Measurements from ENCODE around the gene R3HDM2. TPM values are rescaled to one million over a fixed set of nuclear protein-coding genes. Genes with fewer than 3 reads are reported as not detected.
"Not testable (repeated sequence)": the region's sequence is repeated elsewhere in the genome, so short reads cannot be mapped to it uniquely, and the experiment has no call there.

The R3HDM2 gene
- total RNA-seq, 2 donors from 2014 or later, result 49.7 to 51.8 TPM

GRCh38 chr12:57364156-57364555 is 66.7 kb downstream of the R3HDM2 start:
- intact Hi-C loops (cut with DNase I), result not testable (repeated sequence)

GRCh38 chr12:57360468-57360867 is 70.4 kb downstream of the R3HDM2 start:
- DNase-seq (ENCODE audit: low spot score), result no peak
- intact Hi-C loops (cut with DNase I), result no loop called here

More at GRCh38 chr12:57364156-57364555, 66.7 kb downstream of the R3HDM2 start:
- not testable (repeated sequence) for DNase-seq (ENCODE audit: low spot score)

- no peak for DNase-seq (ENCODE audit: low spot score)
- intact Hi-C loops (cut with DNase I), result loop anchor here in 1 of 2 donors (5.0 kb wide), 1 partner anchor 111 kb away; no protein-coding TSS in a partner anchor
These were observed 72.2 kb downstream of the R3HDM2 start for GRCh38 chr12:57358646-57359045.

GRCh38 chr12:57355734-57356133 is 75.1 kb downstream of the R3HDM2 start:
- intact Hi-C loops (cut with DNase I), result loop anchor here in 1 of 2 donors (2.0 to 5.0 kb wide), 2 partner anchors 15 to 108 kb away; no protein-coding TSS in a partner anchor
- no peak for DNase-seq (ENCODE audit: low spot score)

- intact Hi-C loops (cut with DNase I), result no loop called here
- DNase-seq (ENCODE audit: low spot score), result no peak
These were observed 78.7 kb downstream of the R3HDM2 start for GRCh38 chr12:57352166-57352565.

- intact Hi-C loops (cut with DNase I), result no loop called here
These were observed 83.6 kb downstream of the R3HDM2 start for GRCh38 chr12:57347284-57347683.

GRCh38 chr12:57343703-57344378 is 87.0 kb downstream of the R3HDM2 start:
- no peak for DNase-seq (ENCODE audit: low spot score)
- intact Hi-C loops (cut with DNase I), result no loop called here

More at GRCh38 chr12:57347284-57347683, 83.6 kb downstream of the R3HDM2 start:
- DNase-seq (ENCODE audit: low spot score), result no peak

- DNase-seq (ENCODE audit: low spot score), result no peak
- intact Hi-C loops (cut with DNase I), result no loop called here
These were observed 88.6 kb downstream of the R3HDM2 start for GRCh38 chr12:57342207-57342691.

- intact Hi-C loops (cut with DNase I), result loop anchor here in 1 of 2 donors (2.0 kb wide), 1 partner anchor 15 kb away; no protein-coding TSS in a partner anchor
- DNase-seq (ENCODE audit: low spot score), result no peak
These were observed 89.4 kb downstream of the R3HDM2 start for GRCh38 chr12:57341275-57341990.

GRCh38 chr12:57340104-57340503 is 90.7 kb downstream of the R3HDM2 start:
- intact Hi-C loops (cut with DNase I), result loop anchor here in 1 of 2 donors (2.0 kb wide), 1 partner anchor 17 kb away; no protein-coding TSS in a partner anchor
- no peak for DNase-seq (ENCODE audit: low spot score)

- DNase-seq (ENCODE audit: low spot score); intact Hi-C loops (cut with DNase I): not testable (repeated sequence)
These were observed 94.5 kb downstream of the R3HDM2 start for GRCh38 chr12:57336299-57336698.

- DNase-seq (ENCODE audit: low spot score), result no peak
- intact Hi-C loops (cut with DNase I), result no loop called here
These were observed 96.6 kb downstream of the R3HDM2 start for GRCh38 chr12:57334219-57334618.

- no peak for DNase-seq (ENCODE audit: low spot score)
- intact Hi-C loops (cut with DNase I), result no loop called here
These were observed 98.1 kb downstream of the R3HDM2 start for GRCh38 chr12:57332646-57333312.

- intact Hi-C loops (cut with DNase I), result no loop called here
- no peak for DNase-seq (ENCODE audit: low spot score)
These were observed 99.9 kb downstream of the R3HDM2 start for GRCh38 chr12:57330992-57331391.

GRCh38 chr12:57329219-57329618 is 101.6 kb downstream of the R3HDM2 start:
- no peak for DNase-seq (ENCODE audit: low spot score)
- intact Hi-C loops (cut with DNase I), result no loop called here

- intact Hi-C loops (cut with DNase I), result no loop called here
- DNase-seq (ENCODE audit: low spot score), result no peak
These were observed 105.4 kb downstream of the R3HDM2 start for GRCh38 chr12:57325395-57325794.

- intact Hi-C loops (cut with DNase I), result no loop called here
- DNase-seq (ENCODE audit: low spot score), result no peak
These were observed 107.4 kb downstream of the R3HDM2 start for GRCh38 chr12:57323416-57323815.

- DNase-seq (ENCODE audit: low spot score), result no peak
- intact Hi-C loops (cut with DNase I), result no loop called here
These were observed 110.2 kb downstream of the R3HDM2 start for GRCh38 chr12:57320639-57321038.

- no peak for DNase-seq (ENCODE audit: low spot score)
- intact Hi-C loops (cut with DNase I), result no loop called here
These were observed 111.0 kb downstream of the R3HDM2 start for GRCh38 chr12:57319678-57320469.

Data from posterior vena cava (tissue), 2 donors.